Measurements from ENCODE around the gene UBALD1.

DNA sequence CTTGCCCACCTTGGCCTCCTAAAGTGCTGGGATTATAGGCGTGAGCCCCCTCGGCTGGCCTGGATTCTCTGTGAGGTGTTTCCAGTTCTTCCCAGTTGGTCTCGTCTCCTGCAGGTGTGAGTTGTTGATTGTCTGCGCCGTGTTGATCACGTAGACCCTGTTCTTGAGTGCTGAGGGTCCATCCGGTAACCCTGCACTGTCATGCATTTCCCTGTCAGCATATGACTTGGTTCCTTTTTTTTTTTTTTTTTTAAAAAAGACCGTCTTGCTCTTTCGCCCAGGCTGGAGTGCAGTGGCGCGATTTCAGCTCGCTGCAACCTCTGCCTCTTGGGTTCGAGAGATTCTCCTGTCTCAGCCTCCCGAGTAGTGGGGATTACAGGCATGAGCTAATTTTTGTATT lies 27.2 kb upstream of the UBALD1 start:
- no peak for TF ChIP-seq EZH2phosphoT487 (IDR thresholded peaks at IDR 0.05; ENCODE audit: borderline replicate concordance, low read length)
- TF ChIP-seq, protein P1, sequence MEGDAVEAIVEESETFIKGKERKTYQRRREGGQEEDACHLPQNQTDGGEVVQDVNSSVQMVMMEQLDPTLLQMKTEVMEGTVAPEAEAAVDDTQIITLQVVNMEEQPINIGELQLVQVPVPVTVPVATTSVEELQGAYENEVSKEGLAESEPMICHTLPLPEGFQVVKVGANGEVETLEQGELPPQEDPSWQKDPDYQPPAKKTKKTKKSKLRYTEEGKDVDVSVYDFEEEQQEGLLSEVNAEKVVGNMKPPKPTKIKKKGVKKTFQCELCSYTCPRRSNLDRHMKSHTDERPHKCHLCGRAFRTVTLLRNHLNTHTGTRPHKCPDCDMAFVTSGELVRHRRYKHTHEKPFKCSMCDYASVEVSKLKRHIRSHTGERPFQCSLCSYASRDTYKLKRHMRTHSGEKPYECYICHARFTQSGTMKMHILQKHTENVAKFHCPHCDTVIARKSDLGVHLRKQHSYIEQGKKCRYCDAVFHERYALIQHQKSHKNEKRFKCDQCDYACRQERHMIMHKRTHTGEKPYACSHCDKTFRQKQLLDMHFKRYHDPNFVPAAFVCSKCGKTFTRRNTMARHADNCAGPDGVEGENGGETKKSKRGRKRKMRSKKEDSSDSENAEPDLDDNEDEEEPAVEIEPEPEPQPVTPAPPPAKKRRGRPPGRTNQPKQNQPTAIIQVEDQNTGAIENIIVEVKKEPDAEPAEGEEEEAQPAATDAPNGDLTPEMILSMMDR (IDR thresholded peaks at IDR 0.05; ENCODE audit: low read depth, low read length, poor library complexity, severe bottlenecking) = no peak
